DMS153 treated with DMSO at 0.1 percent for 48 hours (cell line): ENCODE data around the gene HSPB1.
A peak's percentile ranks its signal among the peaks of the same experiment; 100 is the strongest.
"Not testable (repeated sequence)": the region's sequence is repeated elsewhere in the genome, so short reads cannot be mapped to it uniquely, and the experiment has no call there.

Source experiments
- DNase-seq: peaks from one replicate; lab custom pipeline; 2025; ENCODE audit not compliant: unreplicated experiment; lab: John Stamatoyannopoulos, UW

The HSPB1 gene

GRCh38 chr7:76330261-76330660 lies 27.8 kb downstream of the HSPB1 start:
- no peak for DNase-seq

DNA sequence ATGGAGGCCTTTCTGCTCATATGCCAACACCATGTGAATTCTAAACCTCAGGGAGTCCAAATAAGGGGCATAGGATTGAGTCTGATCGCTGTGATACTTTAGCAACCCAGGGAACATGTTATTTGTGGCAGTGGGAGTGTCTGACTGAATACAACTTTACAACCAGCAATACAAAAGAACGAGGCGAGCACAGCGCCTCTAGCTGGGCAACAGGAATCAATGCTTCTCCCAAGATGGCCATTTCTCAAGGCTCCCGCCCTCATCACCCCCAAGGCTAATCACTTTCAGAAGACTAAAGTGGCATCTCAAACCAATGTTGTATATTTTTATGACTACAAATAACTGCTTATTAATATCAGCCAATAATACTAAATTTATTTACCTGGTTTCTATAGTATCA lies 28.2 kb downstream of the HSPB1 start:
- DNase-seq: no peak

DNA sequence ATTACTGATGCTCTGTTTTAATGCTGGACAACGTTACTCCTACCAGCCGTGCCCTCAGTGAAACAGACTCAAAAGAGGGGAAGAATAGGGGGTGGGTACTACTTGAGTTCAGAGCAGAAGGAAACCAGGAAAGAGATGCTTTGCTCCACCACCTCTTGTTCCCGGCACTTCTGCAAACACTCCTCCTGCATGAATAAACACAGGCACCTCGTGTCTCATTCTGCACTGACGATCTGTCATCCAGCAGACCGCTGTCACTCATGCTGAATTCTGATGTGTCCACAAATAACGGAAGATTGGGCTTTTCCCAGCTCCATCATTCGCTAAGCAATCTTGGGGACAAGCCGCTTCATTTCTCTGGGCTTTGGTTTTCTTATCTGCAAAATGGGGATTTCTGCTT lies 29.6 kb downstream of the HSPB1 start:
- DNase-seq: peak; percentile 16

- DNase-seq: no peak
These were observed 31.1 kb downstream of the HSPB1 start for GRCh38 chr7:76333511-76334101.

- DNase-seq: no peak
These were observed 32.0 kb downstream of the HSPB1 start for GRCh38 chr7:76334320-76334967.

DNA sequence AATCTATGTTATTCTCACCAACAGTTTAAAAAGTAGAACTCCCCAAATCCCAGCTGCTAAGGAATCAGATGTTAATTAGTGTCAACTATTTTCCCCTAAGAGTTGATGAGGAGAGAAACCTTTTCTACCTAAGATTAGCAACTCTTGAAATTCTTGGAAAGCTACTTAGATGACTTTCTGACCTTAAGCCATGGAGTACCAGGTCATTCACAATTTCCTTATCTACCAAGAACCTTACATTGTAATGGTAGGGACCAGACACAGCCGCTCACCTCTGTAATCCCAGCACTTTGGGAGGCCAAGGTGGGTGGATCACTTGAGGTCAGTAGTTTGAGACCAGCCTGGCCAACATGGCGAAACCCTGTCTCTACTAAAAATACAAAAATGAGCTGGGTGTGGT lies 32.9 kb downstream of the HSPB1 start:
- not testable (repeated sequence) for DNase-seq

DNA sequence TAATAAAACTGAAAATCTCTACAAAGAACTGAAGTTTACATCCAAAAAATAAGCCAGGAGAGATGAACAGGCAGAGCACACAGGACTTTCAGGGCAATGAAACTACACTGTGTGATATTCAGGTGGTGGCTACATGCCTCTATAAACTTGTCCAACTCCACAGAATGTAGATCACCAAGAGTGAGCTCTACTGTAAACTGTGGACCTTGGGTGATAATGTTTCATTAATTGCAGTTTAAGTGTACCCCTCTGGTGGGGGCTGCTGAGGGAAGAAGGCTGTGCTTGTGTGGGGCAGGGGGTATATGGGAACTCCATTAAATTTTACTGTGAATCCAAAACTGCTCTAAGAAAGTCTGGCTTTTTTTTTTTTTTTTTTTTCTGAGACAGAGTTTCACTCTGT lies 33.6 kb downstream of the HSPB1 start:
- DNase-seq: no peak

DNA sequence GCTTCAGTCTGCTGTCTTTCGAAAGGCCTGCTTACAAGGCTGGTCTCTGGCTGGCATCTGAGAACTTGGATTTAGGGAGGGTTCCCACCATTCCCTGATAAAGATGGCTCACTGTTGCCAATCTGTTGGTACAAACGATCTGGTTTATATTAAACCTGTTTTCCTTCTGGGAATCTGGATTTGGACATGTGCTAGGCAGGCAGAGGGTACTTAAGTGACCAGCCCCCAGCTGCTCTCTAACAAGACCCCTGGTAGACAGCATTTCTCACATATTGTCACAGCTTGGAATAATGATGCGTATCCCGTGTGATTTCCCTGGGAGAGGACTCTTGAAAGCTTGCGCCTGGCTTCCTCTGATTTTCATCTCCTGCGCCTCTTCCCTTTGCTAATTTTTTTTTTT lies 34.7 kb downstream of the HSPB1 start:
- no peak for DNase-seq

DNA sequence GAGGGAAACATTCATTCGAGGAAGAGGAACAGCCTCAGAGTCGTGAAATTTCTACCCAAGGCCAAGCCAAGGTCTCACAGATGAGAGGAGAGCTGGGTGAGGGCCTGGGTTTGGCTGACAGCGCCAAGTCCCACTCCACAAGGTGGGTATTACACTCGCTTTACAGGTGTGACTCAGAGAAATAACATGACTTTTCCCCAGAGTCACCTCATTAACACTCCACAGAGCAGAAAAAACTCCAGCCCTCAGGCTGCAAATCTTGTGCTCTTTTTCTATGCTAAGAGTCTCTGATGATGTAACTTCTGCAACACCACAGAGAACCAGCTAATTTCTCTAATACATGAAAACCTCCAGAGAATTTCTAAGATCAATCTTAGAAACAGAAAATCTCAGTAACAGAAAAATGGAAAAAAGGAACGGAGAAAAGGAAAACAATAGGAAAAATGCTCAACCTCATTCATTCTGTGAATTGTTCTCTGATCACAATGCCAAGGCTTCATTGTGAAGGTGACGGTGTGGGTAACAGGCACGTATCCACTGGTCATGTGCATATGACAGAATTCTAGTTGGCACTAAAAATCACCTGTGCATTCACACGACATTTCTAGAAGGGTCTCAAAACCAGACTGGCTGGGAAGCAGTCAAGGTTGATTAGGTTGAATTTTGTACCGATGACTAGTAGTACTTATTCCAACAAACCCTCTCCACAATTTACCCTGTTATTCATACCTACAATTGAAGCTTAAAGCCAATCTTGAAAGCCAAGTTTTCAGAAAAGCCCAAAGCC lies 36.0 kb downstream of the HSPB1 start:
- no peak for DNase-seq

GRCh38 chr7:76340617-76341131 lies 38.2 kb downstream of the HSPB1 start:
- no peak for DNase-seq

DNA sequence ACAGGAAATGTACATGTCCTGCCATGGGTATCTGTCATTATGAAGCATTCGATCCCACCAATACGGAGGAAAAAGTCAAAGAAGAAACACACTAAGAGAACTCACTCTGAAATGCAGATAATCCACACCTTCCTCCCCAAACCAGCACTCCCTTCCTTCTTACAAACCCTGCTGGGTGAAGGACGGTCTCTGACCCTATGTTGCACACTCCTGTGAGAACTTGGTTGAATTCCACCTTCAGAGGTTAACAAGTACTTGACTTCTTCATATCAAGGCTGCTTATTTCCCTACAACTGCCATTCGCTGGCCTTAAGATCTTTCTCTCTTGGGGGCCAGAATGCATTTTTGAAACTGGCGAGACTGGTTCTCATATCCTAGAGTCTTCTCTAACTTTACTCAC lies 39.7 kb downstream of the HSPB1 start:
- no peak for DNase-seq

DNA sequence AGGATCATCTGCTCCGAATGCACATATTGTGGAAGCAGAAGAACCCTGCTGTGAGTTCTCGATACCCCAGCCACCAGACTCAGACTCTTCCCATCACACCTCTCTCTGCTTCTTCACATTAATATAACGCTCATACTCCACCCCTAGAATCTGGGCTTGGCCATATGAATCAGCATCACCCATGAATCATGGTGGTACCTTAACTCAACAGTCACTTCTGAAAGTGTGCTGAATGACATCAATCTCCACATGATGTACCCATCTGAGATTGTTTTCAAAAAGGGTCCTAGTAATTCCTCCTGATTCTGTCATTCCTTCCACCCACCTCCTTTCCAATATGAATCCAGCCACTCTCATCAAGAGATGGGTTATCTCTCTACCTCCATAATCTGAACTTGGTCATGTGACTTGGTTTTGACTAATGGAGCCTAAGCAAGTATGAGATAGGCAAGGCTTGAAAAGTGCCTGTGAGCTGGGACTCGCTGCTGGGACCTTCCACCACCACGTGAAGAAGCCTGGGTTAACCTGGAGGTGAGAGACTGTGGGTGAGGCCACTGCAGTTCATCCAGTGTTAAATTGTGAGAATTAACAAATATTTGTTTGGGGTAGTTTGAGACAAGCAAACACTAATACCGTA lies 40.9 kb downstream of the HSPB1 start:
- no peak for DNase-seq

DNA sequence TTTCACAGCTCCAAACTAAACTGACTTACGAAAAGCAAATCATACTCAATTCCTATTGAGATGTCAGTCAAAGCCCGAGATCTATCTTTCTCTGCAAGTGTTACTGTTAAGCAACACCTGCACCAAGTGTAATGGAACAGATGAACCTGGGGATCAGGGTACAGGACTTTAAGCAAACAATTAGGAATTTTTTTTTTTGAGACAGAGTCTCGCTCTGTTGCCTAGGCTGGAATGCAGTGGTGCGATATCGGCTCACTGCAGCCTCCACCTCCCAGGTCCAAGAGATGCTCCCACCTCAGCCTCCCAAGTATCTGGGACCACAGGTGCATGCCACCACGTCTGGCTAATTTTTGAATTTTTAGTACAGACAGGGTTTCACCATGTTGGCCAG lies 41.5 kb downstream of the HSPB1 start:
- DNase-seq: no peak

GRCh38 chr7:76346097-76346496 lies 43.6 kb downstream of the HSPB1 start:
- no peak for DNase-seq

DNA sequence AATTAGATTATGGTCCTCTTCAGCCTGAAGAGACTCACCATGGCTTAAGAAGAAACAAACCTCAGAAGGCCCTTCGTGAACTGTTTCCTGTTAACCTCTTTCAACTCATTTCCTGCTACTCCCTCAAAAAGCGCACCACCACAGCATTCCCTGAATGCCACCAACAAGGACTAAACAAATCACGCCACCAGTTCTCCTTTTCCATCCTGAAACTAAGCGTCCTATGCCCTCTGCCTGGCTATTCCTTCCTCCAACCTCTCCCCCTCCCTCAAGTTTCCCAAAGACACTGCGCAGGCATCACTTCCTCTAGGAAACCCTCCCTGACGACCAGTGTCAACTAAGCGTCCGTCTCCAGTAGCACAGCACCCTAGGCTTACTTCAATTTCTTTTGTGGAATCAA lies 44.3 kb downstream of the HSPB1 start:
- DNase-seq: no peak

- no peak for DNase-seq
These were observed 45.2 kb downstream of the HSPB1 start for GRCh38 chr7:76347710-76348109.

- DNase-seq: no peak
These were observed 46.9 kb downstream of the HSPB1 start for GRCh38 chr7:76349313-76349885.

GRCh38 chr7:76351372-76351771 lies 48.9 kb downstream of the HSPB1 start:
- no peak for DNase-seq

DNA sequence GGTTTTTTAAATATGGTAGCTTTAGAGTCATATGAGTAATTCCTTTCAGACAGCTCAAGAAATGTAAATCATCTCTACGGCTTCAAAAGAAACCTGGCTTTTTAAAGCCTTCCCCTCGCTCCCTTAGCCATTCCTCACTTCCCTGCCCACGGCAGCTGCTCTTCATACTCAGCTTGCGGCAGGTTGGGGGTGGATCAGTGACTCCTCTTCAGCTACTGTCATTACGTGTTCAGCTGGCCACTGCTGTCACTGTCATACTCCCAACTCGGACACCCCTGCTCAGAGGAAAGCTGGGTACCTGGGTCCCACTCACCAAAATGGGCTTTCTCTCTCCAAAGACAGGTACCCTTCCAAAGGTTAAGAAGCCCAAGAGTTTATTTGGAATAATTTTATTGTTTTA lies 49.7 kb downstream of the HSPB1 start:
- DNase-seq: no peak

- DNase-seq: no peak
These were observed 51.3 kb downstream of the HSPB1 start for GRCh38 chr7:76353744-76354143.
